Esophagus (tissue), 2 donors: ENCODE results near the gene RXRA. TPM values are rescaled to one million over a fixed set of nuclear protein-coding genes. Genes with fewer than 3 reads are reported as not detected.
A peak's percentile ranks its signal among the peaks of the same experiment; 100 is the strongest.

Experiments
- H3K27ac ChIP-seq, 2 donors: one replicate each; pipeline ENCODE4 v1.5.1; 2013; ENCODE audit warnings: low read depth in 2 of 2, mild to moderate bottlenecking in 2 of 2, inconsistent platforms in 1 of 2, low read length in 1 of 2, moderate library complexity in 1 of 2
- H3K27me3 ChIP-seq, 2 donors: one replicate each; pipeline ENCODE4 v1.6.1; 2013; ENCODE audit warnings: low read length in 2 of 2, control low read depth in 1 of 2, mild to moderate bottlenecking in 1 of 2; ENCODE audit not compliant: insufficient read depth in 2 of 2, control insufficient read depth in 1 of 2
- H3K36me3 ChIP-seq, 2 donors: one replicate each; pipeline ENCODE4 v1.6.1; 2013; ENCODE audit warnings: low read length in 1 of 2; ENCODE audit not compliant: control insufficient read depth in 2 of 2, insufficient read depth in 2 of 2
- H3K4me1 ChIP-seq, 2 donors: one replicate each; pipeline ENCODE4 v1.6.1; 2013; ENCODE audit warnings: low read length in 1 of 2; ENCODE audit not compliant: control insufficient read depth in 2 of 2, insufficient read depth in 2 of 2
- H3K4me3 ChIP-seq, 2 donors: one replicate each; pipeline ENCODE4 v1.5.1; 2013; ENCODE audit warnings: low read length in 2 of 2, mild to moderate bottlenecking in 2 of 2, low read depth in 1 of 2, moderate library complexity in 1 of 2
- H3K9me3 ChIP-seq, 2 donors: one replicate each; pipeline ENCODE4 v1.6.1; 2013; ENCODE audit warnings: mild to moderate bottlenecking in 2 of 2, low read depth in 1 of 2, low read length in 1 of 2, moderate library complexity in 1 of 2; ENCODE audit not compliant: control insufficient read depth in 2 of 2, insufficient read depth in 1 of 2
- WGBS, 2 donors: extraction: QIAGEN DNeasy Blood & Tissue Kit; methylation state at CpG; one replicate each; pipeline ENCODE4 v1.1.7; 2013; 5-methylcytosine and 5-hydroxymethylcytosine counted together
- polyA plus RNA-seq, 2 donors: library from polyadenylated mRNA; stranded (reverse); fragments of 200-250 nt; gene quantifications; one replicate each; pipeline ENCODE4 v1.2.3, GENCODE V29; 2013
- donor health status: healthy with polysubstance abuse.
- donor health status: Bipolar disorder and iron deficiency.

RXRA gene
- polyA plus RNA-seq, 2 donors: 31.4 to 63.4 TPM

DNA sequence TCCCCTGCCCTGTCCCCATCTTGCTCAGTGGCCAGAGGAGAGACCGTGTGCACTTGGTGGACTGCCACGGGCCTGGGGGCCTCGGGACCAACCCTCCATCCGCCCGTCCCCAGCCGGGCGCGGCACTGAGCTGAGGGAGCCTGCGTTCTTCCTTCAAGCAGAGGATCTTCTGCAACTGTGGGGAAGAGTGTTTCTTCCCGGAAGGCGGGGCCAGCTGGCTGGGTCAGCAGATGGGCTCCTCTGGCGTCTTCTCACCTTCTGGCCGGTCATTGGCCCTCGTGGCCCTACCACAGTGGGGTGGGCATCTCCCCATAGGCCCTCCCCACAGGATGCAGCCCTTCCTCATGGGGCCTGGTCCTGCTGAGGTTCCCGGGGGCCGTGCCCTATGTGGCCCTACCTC is 17.4 kb downstream of the RXRA start:
- Histone ChIP-seq H3K9me3 (no peaks in the 10 kb centered on the region), H3K4me1 (peaks cover 39 to 88% of the 10 kb centered on the region in 2 donors), H3K4me3 (no peak overlapping the region), H3K36me3 (peaks cover 0 to 6% of the 10 kb centered on the region in 2 donors), H3K27me3 (no peaks in the 10 kb centered on the region), H3K27ac (peak overlapping the region; percentile 50 to 93)
- WGBS, 2 donors: 64 to 69% methylated on average over 16 of the region's 16 CpGs

DNA sequence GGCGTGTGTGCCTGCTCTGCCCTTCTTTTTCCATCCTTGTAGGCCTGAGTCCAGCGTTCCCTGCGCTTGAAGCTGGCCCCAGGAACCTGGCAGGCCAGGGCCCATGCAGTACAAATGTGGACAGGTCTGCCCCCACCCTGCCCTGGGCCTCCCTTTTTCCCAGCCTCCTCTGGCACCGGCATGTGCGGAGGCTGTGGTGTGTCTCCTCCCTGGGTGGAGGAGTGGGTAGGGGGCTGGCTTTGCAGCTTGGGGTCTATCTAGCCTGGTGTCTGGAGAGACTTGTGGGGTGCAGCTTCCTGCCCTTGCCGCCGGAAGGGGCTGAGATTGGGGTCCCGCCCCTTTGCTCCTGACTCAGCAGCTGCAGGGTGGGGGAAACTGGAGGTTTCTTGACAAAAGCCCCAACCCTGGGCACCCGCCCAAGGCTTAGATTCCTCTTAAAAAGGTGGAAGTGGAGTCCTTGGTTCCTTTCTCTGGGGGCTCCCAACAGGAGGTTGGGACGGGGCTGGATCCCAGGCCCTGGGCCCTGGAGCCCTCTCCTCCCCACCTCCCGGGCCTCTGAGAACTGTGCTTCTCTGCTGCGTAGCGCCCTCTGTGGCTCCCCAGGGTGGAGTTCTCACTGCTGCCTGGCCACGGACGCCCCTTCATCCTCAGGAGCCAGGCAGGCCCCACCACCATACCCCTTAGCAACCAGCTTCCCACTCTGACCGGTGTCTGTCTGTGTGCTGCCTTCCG is 18.0 kb downstream of the RXRA start:
- H3K27ac ChIP-seq: peak overlapping the region; percentile 34 to 50
- peaks cover 0 to 3% of the 10 kb centered on the region in 2 donors for H3K36me3 ChIP-seq
- WGBS, 2 donors: 54 to 60% methylated on average over 17 of the region's 17 CpGs
- no peaks in the 10 kb centered on the region for H3K9me3 ChIP-seq
- H3K4me1 ChIP-seq: peaks cover 38 to 85% of the 10 kb centered on the region in 2 donors
- no peak overlapping the region for H3K4me3 ChIP-seq
- H3K27me3 ChIP-seq: no peaks in the 10 kb centered on the region

DNA sequence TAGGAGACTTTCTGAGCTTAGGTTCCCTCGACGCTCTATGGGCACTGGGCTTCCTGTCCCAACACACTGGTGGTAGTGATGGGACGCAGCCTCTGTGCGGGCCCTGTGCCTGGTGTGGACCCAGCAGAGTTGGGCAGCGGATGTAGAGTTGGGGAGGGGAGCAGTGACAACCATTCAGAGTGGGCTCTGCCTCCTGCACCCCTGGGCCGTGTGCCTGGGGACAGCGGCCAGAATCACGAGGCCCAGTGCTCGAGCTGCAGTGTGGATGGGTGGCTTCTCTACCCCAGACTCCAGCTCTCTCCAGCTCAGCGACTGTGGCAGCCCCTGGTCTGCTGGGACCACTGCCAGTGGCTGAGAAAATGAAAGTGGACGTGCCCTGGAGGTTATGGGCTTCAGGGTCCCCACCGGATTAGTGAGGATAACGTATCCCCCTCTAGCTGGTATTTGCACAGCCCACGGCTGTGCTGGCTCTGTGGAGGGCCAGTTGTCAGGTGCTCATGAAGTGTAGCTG is 18.6 kb downstream of the RXRA start:
- no peaks in the 10 kb centered on the region for H3K36me3 ChIP-seq
- H3K27ac ChIP-seq: peak overlapping the region; percentile 34 to 50
- H3K4me1 ChIP-seq: peaks cover 38 to 79% of the 10 kb centered on the region in 2 donors
- H3K27me3 ChIP-seq: no peaks in the 10 kb centered on the region
- H3K9me3 ChIP-seq: no peaks in the 10 kb centered on the region
- WGBS, 2 donors: 66 to 72% methylated on average over 14 of the region's 14 CpGs
- no peak overlapping the region for H3K4me3 ChIP-seq

DNA sequence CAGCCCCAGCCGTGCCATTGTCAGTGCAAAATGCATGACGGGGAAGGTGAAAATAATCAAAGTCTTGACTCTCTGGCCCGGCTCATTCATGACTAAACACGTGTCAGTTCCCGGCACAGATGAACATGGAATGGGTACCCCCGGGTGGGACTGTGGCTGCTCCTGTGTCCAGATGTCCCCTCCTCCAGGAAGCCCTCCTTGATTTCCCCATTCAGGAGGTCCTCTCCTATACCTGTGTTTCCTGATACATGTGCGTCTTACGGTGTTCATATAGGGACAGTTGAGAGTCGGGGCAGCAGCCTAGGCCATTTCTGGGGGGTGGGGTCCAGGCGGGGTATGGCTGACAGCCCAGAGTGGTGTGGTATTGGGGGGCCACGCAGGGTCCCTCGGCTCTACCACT is 19.5 kb downstream of the RXRA start:
- 84 to 89% methylated on average over 12 of the region's 12 CpGs for WGBS, 2 donors
- Histone ChIP-seq H3K4me3 (no peak overlapping the region), H3K9me3 (no peaks in the 10 kb centered on the region), H3K27ac (no peak overlapping the region), H3K36me3 (peaks cover 0 to 1% of the 10 kb centered on the region in 2 donors), H3K27me3 (no peaks in the 10 kb centered on the region), H3K4me1 (peaks cover 35 to 75% of the 10 kb centered on the region in 2 donors)

DNA sequence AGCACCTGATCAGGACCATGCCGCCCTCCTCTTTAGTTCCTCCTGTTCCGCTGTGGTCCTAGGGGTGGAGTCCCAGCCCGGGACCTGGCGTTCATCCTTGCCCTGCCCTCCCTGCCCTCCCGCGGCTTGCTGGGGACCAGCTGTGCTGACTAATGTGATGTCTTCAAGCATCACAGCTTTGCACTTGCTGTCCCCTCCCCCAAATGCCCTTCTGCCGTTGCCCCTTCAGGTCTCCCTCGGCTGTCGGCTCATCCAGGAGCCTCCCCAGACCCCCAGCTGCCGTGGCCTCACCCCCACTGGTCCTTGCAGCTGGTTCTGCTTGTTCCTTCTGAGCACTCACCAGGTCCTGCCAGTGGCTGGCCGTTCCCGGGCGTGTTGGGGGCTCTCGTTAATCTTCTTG is 19.9 kb downstream of the RXRA start:
- WGBS, 2 donors: 53 to 55% methylated on average over 14 of the region's 14 CpGs
- peaks cover 0 to 4% of the 10 kb centered on the region in 2 donors for H3K36me3 ChIP-seq
- H3K4me3 ChIP-seq: no peak overlapping the region
- no peaks in the 10 kb centered on the region for H3K9me3 ChIP-seq
- H3K27me3 ChIP-seq: no peaks in the 10 kb centered on the region
- peaks cover 32 to 74% of the 10 kb centered on the region in 2 donors for H3K4me1 ChIP-seq
- no peak overlapping the region for H3K27ac ChIP-seq

DNA sequence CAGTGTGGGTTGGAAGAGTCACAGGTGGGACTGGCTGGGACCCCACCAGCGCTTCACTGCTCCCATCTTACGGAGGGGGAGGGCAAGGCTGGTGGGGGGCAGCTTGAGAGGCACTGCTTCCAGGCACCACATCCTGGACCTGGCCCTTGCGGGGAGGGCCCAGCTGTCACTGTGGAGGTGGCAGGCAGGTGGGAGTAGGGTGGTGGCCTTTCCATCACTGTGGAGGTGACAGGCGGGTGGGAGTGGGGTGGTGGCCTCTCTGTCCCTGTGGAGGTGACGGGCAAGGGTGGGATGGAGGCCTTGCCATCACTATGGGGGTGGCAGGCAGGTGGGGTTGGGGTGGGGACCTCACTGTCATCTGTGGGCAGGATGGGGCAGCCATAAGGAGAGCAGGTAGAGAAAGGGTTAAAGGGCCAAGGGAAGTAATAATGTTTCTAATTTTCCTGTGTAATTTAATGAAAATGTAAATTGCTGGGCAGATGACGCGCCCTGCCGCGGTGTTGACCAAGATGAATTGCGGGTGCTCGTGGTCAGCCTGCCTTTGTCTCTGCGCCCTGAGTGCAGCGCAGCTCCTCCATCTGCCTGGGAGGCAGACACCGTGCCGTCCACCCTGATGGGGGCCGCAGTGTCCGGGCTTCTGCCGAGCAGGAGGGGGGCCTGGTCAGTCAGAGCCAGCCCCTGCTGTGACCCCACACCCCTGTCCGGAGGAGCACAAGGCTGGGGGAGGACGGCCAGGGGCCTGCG is 20.8 kb downstream of the RXRA start:
- peaks cover 0 to 4% of the 10 kb centered on the region in 2 donors for H3K36me3 ChIP-seq
- H3K27me3 ChIP-seq: no peaks in the 10 kb centered on the region
- no peak overlapping the region for H3K4me3 ChIP-seq
- H3K9me3 ChIP-seq: no peaks in the 10 kb centered on the region
- WGBS, 2 donors: 90 to 92% methylated on average over 21 of the region's 21 CpGs
- no peak overlapping the region for H3K27ac ChIP-seq
- H3K4me1 ChIP-seq: peaks cover 27 to 68% of the 10 kb centered on the region in 2 donors

DNA sequence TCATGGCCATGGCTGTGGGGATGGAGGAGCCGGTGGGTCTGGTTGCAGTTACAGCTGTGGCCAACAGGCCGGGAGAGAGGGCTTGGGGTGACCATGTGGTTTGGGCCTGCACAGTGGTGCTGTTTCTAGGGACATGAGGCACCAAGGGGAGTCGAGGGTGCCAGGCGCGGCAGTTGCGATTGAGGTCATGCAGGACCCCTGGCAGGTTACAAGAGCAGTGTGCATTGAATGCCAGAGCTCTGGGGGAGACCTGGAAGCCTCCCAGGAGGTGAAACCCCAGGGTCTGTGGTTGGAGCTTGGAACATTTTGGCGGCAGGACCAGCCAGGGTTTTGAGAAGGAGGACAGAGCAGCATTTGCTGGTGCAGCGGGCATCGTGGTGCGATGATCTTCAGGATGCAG is 21.7 kb downstream of the RXRA start:
- Histone ChIP-seq H3K4me3 (no peak overlapping the region), H3K9me3 (no peaks in the 10 kb centered on the region), H3K4me1 (peaks cover 28 to 69% of the 10 kb centered on the region in 2 donors), H3K36me3 (peaks cover 0 to 4% of the 10 kb centered on the region in 2 donors), H3K27ac (no peak overlapping the region), H3K27me3 (no peaks in the 10 kb centered on the region)
- WGBS, 2 donors: 91 to 92% methylated on average over 10 of the region's 10 CpGs

DNA sequence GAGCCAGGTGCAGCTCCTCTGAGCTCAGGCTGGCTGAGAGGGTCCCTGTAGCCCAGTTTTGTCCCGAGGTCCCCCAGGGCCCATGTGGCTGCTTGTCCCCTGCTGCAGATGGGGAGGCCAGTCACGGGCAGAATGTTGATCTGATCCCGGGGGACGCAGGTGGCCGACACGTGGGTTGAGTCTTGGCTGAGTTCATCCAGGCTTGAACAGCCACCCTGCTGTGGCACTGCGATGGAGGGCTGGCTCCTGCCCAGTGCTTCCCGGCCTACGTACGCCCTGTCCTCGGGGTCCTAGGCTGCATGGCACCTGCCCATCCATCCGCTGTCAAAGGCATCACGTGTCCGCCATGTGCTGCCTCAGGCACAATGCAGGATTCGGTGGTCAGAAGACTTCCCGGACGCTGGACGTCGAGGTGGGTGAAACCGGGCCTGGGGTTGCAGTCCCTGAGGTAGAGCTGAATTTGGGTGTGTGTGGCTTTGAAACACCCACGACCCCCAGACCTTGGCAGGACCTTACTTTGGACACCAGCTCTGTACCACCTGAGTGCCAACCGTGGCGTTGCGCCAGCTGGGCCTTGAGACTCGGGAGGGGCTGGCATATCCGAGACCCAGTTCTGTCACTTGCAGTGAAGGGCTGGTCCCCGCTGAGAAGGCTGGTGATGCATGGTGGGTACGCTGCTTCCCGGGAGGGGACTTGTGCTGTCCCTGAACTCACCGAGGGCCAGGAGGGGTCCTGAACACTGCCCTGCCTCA is 22.3 kb downstream of the RXRA start:
- H3K36me3 ChIP-seq: peaks cover 0 to 4% of the 10 kb centered on the region in 2 donors
- H3K4me3 ChIP-seq: no peak overlapping the region
- H3K4me1 ChIP-seq: peaks cover 24 to 70% of the 10 kb centered on the region in 2 donors
- H3K9me3 ChIP-seq: no peaks in the 10 kb centered on the region
- 76 to 84% methylated on average over 30 of the region's 30 CpGs for WGBS, 2 donors
- H3K27ac ChIP-seq: no peak overlapping the region
- no peaks in the 10 kb centered on the region for H3K27me3 ChIP-seq

DNA sequence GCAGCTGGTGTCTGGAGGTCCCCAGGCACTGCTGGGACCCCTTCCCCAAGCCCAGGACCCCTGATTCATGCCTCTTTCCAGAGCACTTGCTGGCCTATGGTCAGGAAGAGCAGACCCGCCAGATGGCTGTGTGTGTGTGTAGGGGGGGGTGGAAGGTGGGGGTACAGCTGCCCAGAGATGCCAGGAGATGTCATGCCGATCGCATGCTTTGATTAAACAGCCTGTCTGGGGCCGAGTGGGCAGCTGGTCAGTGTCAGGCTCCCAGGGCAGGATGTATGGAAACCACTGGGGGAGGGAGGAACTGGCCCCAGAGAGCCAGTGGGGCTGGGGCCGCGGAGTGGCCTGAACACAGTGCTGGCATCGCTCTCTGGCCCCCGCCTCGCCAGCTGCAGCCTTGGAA is 23.7 kb downstream of the RXRA start:
- Histone ChIP-seq H3K4me1 (peaks cover 21 to 70% of the 10 kb centered on the region in 2 donors), H3K27ac (no peak overlapping the region), H3K9me3 (no peaks in the 10 kb centered on the region), H3K36me3 (peaks cover 0 to 4% of the 10 kb centered on the region in 2 donors), H3K4me3 (no peak overlapping the region), H3K27me3 (no peaks in the 10 kb centered on the region)
- 78 to 84% methylated on average over 9 of the region's 9 CpGs for WGBS, 2 donors
